GM19238 (cell line): ENCODE results near the gene PDLIM3.
"Not testable (repeated sequence)": the region's sequence is repeated elsewhere in the genome, so short reads cannot be mapped to it uniquely, and the experiment has no call there.

ENCODE experiments used
- DNase-seq: peaks from one replicate; pipeline ENCODE4 v3.0.0; 2011; ENCODE audit warnings: low spot score; ENCODE audit not compliant: insufficient read length

Gene PDLIM3

DNA sequence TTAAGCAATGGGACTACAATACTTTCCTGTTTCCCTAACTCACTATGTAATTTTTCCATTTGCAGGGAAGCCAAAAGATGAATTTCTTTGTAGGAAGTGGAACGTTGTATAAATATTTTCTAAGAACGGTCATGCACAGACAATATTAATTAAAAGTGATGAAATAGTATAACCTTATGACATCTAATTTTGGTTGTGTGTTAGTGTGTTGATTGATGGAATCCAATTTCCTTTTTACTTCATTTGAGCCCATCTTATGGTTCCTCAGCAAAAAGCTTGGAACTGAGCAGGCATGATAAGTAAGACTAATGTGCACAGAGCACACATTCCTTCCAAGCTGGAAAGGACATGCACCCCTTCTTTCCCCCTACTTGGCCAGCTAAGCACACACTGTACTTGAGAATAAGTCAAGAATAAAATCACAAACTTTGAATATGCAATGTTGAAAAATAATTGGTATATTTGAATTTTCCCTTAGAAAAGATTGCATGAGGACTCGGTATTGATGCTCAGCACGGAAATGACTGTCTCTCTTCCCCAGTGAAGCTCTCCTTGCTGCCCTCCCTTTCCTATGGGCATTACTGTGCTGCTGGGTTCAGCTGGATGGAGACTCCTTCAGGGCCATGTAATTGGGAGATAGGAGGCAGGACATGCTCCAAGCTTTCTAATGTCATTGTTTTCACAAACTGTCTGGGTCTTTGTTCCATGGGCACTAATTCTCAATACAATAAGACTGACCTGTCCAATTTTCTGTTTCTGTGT, 19.2 kb upstream of the PDLIM3 start:
- DNase-seq = no peak

DNA sequence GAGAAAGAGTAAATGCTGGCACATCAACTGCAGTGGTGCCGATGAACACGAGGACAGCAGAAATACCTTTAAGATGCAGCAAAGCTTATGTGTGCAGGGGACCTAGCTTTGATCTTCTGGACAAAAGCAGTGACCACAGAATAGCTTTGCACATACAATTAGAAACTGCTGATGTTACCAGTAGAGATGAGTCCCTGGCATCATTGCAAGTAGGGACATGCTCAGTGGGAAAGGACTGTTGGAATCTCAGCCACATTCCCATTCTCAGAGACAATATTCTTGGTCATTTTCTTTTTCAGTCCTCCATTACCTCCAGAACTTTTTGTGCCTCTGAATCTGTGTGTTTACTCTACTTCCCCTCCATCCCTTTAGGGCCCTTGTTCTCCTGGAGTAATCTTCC, 16.9 kb upstream of the PDLIM3 start:
- no peak for DNase-seq

DNA sequence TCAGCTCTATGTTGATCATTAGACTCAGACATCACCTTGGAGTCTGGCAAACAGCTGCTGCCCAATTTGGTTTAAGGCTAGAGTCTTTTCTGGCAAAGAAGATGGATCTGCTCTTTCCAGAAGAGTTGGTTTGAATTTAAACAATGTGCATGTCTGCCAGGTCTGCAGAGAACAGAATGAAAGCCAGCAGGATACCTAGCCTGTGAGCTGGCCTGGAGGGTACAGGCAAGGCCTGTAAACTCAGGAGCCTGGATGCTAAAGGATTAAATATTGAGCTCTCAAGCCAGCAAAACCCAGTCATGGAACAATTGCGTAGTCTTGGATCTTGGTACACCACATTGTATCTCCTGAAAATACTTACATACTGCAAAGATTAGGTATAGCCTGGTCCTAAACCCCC, 15.6 kb upstream of the PDLIM3 start:
- DNase-seq = no peak

DNA sequence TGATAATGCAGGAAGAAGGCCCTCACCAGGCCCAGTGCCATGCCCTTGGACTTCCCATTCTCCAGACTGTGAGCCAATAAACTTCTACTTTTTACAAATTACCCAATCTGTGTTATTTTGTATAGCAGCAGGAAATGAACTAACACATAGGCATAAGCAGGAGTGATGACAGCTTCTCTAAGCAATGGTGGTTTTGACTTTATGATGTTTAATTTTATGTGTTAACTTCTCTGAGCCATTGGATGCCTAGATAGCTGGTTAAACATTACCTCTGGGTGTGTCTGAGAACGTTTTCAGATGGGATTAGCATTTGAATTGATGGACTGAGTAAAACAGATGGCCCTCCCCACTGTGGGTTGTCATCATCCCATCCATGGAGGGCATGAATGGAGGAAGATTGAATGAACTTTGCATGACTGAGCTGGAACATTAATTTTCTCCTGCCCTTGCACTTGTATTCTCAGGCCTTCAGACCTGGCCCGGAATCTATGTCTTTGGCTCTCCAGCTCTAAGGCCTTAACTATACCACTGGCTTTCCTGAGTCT, 13.9 kb upstream of the PDLIM3 start:
- DNase-seq = no peak

DNA sequence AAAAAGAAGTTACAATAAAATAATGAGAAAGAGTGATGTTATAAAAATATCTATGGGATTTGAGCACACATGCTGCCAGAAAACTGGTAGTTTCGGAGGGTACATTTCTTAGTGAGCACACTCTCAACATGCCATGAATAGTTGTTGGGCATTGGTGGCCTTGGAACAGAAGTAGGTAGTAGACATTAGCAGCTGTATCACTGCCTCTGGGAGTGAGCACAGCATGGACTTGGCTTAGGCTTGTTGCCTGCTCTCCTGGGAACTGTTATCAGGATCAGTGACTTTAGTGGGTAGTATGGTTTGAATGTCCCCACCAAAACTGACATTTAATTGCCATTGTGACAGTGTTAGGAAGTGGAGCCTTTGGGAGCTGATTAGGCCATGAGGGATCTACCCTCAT, 13.3 kb upstream of the PDLIM3 start:
- no peak for DNase-seq

DNA sequence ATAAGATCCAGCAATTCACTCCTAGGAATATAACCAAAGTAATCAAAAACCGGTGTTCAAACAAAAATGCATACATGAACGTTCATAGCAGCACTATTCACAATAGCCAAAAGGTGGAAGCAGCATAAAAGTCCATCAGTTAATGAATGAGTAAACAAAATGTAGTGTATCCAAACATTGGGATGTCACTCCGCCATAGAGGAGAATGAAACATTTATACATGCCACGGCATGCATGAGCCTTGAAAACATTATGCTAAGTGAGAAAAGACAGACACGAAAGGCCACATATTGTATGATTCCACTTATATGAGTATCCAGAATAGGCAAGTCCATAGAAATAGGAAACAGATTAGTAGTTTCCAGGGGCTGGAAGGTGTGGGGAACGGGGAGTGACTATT, 11.0 kb upstream of the PDLIM3 start:
- DNase-seq = no peak

DNA sequence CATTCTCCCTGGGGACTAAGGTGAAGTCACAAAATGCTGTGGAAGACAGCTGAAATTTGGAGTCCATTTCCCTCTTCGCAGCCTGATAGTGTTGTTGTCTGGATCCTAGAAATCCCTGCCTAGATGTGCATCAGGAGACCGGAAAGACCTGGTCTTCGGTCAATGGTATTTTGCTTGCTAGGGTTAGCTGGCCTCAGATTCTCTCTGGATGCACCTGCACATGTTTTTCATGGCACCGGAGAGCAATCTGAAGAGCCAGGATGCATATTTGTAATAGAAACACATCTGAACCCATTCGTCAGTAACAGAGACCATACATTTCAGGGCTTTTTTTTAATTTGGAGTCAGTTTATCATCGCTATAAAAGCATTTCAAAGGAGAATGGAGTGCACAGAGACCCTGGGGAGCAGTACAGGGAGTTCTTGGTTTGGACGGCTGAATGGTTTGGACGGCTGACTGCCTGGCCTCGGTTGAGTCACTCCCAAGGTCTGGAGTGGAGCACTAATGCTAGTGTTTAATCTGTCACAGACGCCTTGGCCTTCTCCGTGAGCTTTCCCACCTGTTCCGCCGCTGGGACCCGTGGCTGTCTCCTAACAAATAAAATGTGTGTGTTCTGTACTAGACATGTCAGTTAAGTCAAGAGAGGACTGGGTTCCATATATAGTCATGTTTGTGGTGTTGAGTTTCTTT, 7.5 kb upstream of the PDLIM3 start:
- no peak for DNase-seq

DNA sequence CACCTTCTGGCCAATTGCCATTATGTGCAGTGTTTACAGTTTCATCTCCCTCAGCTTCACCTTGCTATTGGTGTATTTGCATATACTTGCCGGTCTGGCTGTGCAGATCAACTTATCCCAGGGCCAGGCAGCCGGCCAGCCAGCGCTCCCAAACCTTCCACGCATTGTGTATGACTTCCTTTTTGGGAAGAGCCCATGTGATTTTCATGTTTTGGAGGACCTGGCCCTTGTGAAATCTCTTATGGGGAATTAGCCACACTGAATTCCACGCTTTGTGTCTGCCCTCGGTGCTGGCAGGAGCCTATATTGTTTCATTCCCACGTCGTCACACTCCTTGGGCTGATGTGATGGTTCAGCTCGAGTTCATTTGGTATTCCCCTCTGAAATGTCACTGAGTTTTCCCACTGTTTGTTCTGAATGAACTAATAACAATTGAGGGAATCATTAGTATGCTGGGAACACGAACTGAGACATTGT, 6.0 kb upstream of the PDLIM3 start:
- DNase-seq = no peak

DNA sequence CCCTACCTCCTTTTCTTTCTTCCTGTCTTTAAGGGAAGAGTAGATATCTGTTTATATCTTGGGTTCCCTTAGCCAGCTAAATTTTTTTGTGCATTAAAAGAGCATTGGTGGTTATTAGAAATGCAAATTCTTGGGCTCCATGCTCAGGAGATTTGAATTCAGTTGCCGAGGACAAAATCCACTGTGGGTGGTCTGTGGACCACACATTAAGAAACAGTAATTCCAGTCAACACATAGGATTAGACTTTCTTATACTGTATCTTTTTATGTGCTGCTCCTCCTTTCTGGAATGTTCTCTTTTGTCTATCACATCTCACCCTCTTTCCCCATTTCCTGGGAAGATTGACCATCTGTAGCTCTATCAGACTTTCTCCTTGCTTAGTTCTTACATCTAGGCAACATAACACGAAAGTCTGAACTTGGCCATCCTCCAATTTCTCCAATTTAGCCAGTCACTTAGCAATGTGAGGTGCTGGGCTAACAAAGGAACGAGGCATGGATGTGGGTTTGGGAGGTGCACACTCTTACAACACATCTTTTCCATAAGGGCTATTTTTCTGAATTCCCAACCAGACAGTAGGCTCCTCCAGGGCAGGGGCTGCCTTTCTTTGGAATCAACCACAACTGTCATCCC, 5.3 kb upstream of the PDLIM3 start:
- no peak for DNase-seq

DNA sequence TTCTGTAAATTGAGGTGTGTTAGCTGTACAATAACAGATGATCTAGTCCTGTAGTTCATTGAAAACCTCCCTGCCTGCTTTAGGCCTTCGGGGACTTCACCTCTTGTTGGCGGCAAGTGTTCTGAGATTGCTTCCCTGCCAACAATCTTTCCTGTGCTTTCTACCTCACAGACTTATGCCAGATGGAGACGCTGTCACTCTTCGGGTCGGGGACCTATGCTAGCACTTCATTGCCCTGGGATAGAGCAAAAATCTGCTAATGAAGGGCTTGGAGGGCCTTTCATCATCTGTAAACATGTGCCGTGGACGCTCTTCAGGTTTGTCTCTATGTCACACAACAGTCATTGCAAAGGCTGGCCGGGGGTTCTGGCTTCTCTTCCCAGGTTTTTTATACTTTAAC, 4.7 kb upstream of the PDLIM3 start:
- DNase-seq = no peak

DNA sequence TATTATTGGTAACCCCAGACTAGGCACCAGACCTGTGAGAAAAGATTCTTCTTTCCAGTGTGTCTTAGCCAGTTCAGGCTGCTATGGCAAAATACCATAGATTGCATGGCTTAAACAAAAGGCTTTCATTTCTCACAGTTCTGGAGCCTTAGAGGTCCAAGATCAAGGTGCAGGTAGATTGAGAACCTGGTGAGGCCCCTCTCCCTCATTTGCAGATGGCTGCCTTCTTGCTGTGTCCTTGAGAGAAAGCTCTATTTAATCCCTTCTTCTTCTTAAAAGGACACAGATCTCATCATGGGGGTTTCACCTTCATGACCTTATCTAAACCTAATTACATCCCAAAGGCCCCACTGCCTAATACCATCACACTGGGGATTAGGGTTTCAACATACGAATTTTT, 3.5 kb upstream of the PDLIM3 start:
- no peak for DNase-seq

DNA sequence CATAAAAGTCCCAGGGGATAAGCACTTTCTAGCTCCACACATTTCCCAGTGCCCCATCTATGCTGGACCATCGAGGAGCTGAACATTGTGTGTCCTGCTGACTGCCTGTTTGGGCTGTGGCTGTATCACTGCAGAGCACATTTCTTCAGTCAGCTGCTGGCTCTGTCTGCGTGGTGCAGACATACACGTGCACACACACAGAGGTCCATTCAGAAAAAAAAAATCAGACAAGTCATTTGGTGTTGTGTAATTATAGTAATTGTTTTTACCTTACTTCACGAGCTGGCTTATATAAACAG, 1.1 kb upstream of the PDLIM3 start:
- no peak for DNase-seq

DNA sequence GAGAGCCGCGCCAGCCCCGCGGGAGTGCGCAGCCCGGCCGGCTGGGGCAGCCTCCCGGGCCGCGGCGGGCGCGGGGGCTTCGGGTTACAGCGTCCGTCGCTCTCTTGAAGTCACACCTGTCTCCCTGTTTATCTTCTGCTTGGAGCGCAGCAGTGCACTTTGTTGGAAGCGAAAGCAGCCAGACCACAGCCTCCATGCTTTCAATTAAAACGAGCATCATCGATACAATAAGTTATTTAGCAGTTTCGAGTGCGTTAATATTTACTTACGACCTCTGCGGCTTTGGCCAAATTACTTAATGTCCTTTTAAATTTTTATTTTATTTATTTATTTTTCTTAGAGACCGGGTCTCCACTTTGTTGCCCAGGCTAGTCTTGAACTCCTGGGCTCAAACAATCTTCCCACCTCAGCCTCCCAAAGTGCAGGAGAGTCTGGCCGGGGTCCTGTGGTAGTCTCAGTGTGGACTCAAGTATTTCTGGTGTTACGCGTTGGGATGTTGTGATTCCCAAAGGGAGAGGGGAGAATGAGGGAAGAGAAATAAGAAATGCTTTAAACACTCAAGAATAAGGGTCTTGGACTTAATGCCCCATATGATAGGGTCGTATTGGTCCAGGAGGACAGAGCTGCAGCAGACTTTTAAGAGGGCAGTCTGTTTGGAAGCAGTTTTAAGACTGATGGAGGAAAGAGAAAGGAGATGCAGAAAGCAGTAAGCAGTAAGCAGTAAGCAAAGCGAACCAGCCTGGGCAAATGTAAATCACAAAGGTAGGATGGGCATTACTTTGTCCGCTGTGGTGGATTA, 504 bp upstream of the PDLIM3 start:
- DNase-seq = no peak

DNA sequence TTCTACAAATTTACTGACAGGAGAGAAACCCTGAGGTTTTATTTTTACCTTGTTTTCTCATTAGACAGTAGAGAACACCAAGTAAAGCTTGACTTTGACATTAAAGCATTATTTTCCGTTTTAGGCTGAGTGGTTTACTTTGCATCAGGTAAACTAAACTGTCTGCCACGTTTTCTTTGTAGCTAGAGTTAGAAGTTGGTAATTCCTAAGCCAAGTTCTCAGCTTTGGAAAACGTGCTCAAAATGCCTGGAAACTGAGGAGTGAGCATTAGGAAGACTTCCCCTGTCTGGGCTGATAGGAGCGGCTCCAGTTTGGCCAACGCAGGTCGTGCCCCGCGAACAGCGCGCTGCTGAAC, 819 bp downstream of the PDLIM3 start:
- DNase-seq = no peak

DNA sequence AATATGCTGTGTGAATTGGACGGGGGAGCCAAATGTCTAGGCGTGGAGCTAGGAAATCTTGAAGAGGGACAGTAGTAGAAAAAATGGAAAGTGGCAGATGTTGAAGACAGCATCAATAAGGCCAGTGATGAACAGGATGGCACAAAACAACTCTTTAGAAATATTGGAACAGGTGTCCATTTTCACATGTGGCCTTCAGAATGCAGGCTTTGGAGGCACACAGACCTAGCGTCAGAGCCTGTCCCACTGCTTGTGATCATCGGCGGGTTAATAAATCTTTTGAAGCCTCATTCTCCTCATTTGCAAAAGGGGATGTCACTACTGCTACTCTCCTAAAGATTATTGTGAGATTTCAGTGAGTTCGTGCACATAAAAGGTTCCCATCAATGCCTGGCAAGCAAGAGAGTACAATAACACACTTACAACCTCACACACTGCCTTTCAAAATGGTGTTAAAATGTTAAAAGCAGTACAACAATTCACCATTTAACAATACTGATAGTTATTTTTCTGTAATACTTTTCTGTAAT, 2.4 kb downstream of the PDLIM3 start:
- no peak for DNase-seq

DNA sequence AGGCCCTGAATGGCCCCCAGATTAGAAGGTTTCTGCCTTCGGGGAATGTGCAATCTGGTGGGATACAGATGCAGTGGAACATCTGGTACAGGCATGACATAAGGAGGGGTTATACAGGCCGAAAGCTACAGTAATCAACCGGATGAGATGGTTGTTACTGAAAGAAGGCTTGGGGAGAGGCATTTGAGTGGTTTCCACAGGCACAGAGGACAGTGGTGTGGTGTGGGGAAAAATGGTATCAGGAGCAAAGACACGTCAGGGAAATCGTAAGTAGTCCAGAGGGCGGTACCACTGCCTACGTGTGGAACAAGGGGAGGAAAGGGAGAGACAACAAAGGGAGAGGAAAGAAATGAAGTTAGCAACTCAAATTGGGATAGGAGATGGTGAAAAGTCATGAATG, 3.0 kb downstream of the PDLIM3 start:
- no peak for DNase-seq

DNA sequence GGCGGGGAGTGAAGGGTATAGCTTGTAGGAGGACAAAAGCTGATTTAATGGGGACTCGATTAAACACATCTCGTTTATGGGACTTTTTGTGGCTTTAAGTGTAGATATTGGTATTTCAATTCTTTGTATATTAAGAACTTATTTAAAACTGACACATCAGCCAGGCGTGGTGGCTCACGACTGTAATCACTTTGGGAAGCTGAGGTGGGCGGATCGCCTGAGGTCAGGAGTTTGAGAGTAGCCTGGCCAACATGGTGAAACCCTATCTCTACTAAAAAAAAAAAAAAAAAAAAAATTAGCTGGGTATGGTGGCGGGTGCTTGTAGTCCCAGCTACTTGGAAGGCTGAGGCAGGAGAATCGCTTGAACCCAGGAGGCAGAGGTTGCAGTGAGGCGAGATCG, 3.7 kb downstream of the PDLIM3 start:
- not testable (repeated sequence) for DNase-seq

DNA sequence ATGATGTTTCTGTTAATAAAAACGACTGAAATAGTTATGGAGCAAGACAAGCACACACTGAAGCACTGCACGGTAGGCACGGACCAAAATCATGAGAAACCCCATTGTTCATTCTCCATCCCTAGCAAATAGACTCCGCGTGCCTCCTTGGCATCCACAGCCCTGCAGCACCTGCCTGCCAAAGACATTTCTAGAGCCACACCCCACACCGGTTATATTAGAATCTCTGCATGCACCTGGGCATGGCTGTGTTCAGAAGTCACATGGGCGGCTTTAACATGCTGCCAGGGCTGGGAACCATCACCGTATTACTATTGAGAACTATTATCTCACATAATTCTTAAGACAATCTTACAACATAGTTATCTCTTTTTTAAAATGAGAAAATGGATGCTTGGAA, 5.9 kb downstream of the PDLIM3 start:
- no peak for DNase-seq

DNA sequence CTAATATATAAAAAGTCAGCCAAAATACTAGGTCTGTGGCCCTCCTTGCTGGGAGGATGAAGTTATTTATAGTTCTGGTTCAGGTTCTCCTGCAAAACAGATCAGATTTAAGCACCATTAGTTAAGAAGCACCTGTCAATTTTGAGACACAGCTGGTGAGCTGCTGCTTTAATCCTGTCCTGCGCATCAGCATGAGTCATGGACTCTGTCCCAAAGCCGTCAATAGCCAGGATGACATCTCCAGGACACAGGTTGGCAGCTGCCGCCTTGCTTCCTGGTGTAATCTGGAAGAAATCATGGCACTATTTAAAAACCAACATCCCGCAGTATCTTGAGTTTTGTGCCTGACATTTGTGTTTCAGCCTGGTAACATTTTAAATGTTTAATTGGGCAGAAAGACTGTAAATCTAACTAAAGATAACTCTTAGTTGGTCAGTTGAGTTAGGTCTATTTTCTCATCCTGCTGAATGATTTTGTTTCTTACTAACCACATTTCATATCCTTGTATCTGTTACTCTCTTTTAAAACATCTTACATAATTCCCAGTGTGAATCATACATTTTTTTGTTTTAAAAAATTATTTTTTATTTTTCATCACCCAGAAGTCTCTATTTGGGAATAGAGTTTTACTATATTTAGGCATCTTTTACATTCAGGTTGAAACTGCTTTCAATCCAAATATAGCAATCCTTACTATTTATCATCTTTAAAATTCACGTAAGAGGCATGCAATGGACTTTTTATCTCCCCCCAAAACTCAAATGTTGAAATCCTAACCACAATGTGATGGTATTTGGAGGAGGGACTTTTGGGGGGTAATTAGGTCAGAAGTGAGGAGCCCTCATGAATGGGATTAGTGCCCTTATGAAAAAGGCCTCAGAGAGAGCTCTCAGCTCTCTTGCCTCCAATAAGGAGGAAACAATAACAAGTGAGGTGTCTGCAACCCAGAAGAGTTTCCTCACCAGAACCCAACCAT, 10.1 kb downstream of the PDLIM3 start:
- no peak for DNase-seq

DNA sequence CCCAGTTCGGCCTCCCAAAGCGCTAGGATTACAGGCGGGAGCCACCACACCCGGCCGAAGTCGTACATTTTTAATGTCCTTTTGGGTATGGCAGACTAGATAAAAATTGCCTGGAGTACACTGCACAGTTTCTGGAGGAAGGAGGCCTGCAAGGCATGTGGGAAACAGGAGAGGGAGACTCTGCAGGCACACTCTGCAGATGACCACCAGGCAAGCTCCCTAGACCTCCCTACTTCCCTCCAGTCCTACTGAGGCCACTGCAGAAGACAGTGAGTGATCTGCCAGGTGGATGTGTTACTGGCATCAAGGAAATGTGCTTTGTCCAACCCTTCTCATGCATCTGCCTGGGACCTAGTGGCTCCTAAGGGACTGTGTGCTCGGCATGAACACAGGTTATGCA, 11.4 kb downstream of the PDLIM3 start:
- DNase-seq = no peak
